HFFc6 (cell line): ENCODE measurements around the gene GPR32. TPM values are rescaled to one million over a fixed set of nuclear protein-coding genes. Genes with fewer than 3 reads are reported as not detected.

ENCODE experiments used
- DNase-seq: peaks from one replicate; pipeline ENCODE4 v3.0.0-alpha.2; 2018
- H3K27ac Mint-ChIP-seq: 2 replicates; pipeline ENCODE4 v1.8.0; 2020; ENCODE audit warnings: mild to moderate bottlenecking, mixed read lengths
- H3K27me3 Mint-ChIP-seq: 2 replicates; pipeline ENCODE4 v1.8.0; 2021; ENCODE audit warnings: mild to moderate bottlenecking, moderate library complexity, mixed read lengths; ENCODE audit not compliant: insufficient read depth
- H3K36me3 Mint-ChIP-seq: 2 replicates; pipeline ENCODE4 v1.8.0; 2021; ENCODE audit warnings: low read depth, mixed read lengths
- H3K4me1 Mint-ChIP-seq: 2 replicates; pipeline ENCODE4 v1.8.0; 2020; ENCODE audit warnings: low read depth, mixed read lengths
- H3K4me3 Mint-ChIP-seq: 2 replicates; pipeline ENCODE4 v1.8.0; 2020; ENCODE audit warnings: mild to moderate bottlenecking, moderate library complexity, mixed read lengths
- H3K9me3 Mint-ChIP-seq: 2 replicates; pipeline ENCODE4 v1.8.0; 2020; ENCODE audit warnings: mild to moderate bottlenecking, mixed read lengths
- total RNA-seq, 6 experiments: library from RNA; stranded (reverse); fragmentation: NEBNext Ultra II Directional; extraction: Animal tissue kit (Norgen Biotek cat#: 25700); gene quantifications; 2 replicates in 1 of 6; 3 replicates in 5 of 6; pipeline ENCODE4 v1.2.3, GENCODE V29; 2021
- TF ChIP-seq, protein P1 (sequence below): fragments of 200-600 bp; sonication (generic); IDR thresholded peaks from 2 replicates; pipeline ENCODE4 v1.5.0; 2021; ENCODE audit warnings: antibody characterized with exemption, mild to moderate bottlenecking

The GPR32 gene
- total RNA-seq, 6 experiments from 2014 or later, result not detected

DNA sequence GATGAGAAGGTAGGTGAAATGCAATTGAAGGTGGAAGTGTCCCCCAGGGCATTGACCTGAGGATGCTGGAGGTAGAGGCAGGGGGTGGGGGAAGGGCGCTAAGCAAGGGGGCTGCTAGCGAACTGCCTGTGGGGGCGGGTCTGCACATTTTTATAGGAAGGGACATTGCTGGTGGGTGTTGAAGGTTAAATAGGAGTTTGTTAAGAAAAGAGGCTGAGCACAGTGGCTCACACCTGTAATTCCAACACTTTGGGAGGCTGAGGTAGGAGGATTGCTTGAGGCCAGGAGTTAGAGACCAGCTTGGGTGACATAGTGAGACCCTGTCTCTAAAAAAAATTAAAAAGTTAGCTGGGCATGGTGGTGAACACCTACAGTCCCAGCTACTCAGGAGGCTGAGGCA is 14.4 kb downstream of the GPR32 start:
- Mint-ChIP-seq H3K9me3 (no peaks in the 10 kb centered on the region), H3K36me3 (no peaks in the 10 kb centered on the region), H3K27me3 (peaks cover 10% of the 10 kb centered on the region), H3K4me3 (no peak overlapping the region), H3K4me1 (peaks cover 7% of the 10 kb centered on the region), H3K27ac (no peak overlapping the region)
- DNase-seq, result no peak
- TF ChIP-seq, protein P1, sequence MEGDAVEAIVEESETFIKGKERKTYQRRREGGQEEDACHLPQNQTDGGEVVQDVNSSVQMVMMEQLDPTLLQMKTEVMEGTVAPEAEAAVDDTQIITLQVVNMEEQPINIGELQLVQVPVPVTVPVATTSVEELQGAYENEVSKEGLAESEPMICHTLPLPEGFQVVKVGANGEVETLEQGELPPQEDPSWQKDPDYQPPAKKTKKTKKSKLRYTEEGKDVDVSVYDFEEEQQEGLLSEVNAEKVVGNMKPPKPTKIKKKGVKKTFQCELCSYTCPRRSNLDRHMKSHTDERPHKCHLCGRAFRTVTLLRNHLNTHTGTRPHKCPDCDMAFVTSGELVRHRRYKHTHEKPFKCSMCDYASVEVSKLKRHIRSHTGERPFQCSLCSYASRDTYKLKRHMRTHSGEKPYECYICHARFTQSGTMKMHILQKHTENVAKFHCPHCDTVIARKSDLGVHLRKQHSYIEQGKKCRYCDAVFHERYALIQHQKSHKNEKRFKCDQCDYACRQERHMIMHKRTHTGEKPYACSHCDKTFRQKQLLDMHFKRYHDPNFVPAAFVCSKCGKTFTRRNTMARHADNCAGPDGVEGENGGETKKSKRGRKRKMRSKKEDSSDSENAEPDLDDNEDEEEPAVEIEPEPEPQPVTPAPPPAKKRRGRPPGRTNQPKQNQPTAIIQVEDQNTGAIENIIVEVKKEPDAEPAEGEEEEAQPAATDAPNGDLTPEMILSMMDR, result no peak

DNA sequence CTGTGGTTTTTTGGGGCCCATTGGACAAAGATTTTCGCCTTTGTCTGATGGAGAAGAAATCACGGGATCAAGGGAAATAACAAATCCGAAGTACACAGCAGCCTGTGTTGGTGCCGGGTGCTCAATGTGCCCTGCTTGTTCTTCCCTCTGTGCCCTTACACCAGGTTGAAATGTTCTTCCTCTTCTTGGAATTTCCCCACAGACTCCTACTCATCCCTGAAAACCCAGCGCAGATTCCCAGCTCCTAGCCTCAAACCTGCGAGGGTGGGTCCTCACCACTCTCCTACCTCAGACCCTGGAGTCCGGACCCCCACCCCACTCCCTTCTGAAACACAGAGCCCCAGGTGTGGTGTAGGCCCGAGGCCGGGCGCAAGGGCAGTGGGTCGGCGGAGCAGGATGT is 15.1 kb downstream of the GPR32 start:
- Mint-ChIP-seq H3K4me3 (no peak overlapping the region), H3K4me1 (peaks cover 7% of the 10 kb centered on the region), H3K27ac (no peak overlapping the region), H3K27me3 (peaks cover 7% of the 10 kb centered on the region), H3K9me3 (no peaks in the 10 kb centered on the region), H3K36me3 (no peaks in the 10 kb centered on the region)
- TF ChIP-seq, protein P1, result no peak
- no peak for DNase-seq

DNA sequence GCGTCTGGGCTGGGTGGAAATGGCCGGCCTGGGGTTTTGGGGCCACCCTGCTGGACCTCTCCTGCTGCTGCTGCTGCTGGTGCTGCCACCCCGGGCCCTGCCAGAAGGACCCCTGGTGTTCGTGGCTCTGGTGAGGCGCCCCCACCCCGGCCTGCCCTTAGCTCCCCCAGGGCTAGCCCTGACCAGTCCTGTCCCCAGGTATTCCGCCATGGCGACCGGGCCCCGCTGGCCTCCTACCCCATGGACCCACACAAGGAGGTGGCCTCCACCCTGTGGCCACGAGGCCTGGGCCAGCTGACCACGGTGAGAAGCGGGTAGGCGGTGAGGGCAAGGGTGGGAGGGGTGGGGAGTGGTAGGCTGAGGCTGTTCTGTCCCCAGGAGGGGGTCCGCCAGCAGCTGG is 20.1 kb downstream of the GPR32 start, which contains the start of gene ACP4:
TSS of gene ACP4 (plus strand) at position 20 of the 400 bp plus-strand sequence. CDS start at position 20, 0 bp downstream.
- Mint-ChIP-seq H3K9me3 (no peaks in the 10 kb centered on the region; the same call in 1 of the 2 replicates), H3K27me3 (peaks cover 7% of the 10 kb centered on the region), H3K27ac (no peak within 1 kb of the TSS), H3K4me3 (no peak within 1 kb of the TSS; the same call in 1 of the 2 replicates), H3K36me3 (0 out of 2 replicates have a peak, but pooled peaks cover 3% of the 10 kb centered on the region), H3K4me1 (no peaks in the 10 kb centered on the region)
- TF ChIP-seq, protein P1, result no peak
- DNase-seq, result no peak

DNA sequence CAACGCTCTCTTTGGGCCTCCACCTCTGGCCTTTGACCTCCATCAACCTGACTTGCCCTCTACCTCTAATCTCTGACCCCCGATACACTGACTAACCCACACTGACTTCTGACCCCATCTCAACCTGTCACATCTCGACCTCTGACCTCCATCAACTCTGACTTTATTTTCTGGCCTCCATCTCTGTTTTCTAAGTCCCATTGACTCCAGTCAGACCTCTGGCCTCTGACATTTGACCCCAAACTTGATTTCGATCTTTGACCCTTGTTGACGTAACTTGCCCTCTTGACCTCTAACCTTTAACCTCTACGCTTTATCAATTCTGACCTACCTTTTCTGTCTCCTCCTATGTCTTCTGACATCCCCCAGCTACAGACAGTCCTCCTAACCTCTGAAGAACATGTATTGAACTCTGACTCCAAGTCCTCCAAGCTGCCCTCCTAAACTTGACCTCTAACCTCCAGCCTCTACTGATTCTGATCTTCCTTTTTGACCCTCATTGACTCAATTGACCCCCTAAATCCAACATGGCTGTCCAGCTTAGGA is 20.7 kb downstream of the GPR32 start:
- Mint-ChIP-seq H3K4me1 (no peaks in the 10 kb centered on the region), H3K36me3 (0 out of 2 replicates have a peak, but pooled peaks cover 3% of the 10 kb centered on the region), H3K27me3 (peaks cover 7% of the 10 kb centered on the region), H3K27ac (no peak overlapping the region), H3K4me3 (no peak overlapping the region; the same call in 1 of the 2 replicates), H3K9me3 (no peaks in the 10 kb centered on the region; the same call in 1 of the 2 replicates)
- DNase-seq, result no peak
- TF ChIP-seq, protein P1, result no peak

DNA sequence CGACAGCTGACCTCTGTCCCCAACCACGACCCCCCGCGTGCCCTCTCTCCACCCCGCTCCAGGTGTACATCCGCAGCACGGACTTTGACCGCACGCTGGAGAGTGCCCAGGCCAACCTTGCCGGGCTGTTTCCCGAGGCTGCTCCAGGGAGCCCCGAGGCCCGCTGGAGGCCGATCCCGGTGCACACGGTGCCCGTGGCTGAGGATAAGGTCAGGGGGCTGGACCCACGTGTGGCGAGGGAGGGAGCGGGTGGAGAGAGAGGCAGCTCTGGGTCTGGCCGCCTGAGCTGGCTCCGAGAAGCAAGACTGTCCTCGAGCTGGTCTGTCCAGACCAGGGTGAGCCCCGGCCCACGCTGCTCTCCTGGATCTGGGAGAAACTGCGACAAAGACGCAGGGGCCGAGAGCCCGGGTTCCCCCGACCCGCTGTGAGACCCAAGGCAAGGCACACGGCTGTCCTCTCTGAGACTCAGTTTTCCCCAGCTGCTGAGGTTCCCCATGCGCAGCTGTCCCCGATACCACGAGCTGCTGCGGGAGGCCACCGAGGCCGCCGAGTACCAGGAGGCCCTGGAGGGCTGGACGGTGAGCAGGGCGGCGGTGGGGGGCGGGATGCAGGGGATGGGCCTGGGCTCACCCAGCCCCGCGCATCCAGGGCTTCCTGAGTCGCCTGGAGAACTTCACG is 21.5 kb downstream of the GPR32 start:
- Mint-ChIP-seq H3K9me3 (no peaks in the 10 kb centered on the region; the same call in 1 of the 2 replicates), H3K4me3 (no peak overlapping the region; the same call in 1 of the 2 replicates), H3K27ac (no peak overlapping the region), H3K4me1 (no peaks in the 10 kb centered on the region), H3K27me3 (peaks cover 7% of the 10 kb centered on the region), H3K36me3 (0 out of 2 replicates have a peak, but pooled peaks cover 3% of the 10 kb centered on the region)
- TF ChIP-seq, protein P1, result no peak
- no peak for DNase-seq
